Activated CD8-positive, alpha-beta memory T cell treated with anti-CD3 and anti-CD28 coated beads, Interleukin-2, amount 50 U/mL, for 48 hours (primary cell): ENCODE measurements around the gene GDF3.
"Not testable (repeated sequence)": the region's sequence is repeated elsewhere in the genome, so short reads cannot be mapped to it uniquely, and the experiment has no call there.

Experiments
- DNase-seq: peaks from one replicate; pipeline ENCODE4 v3.0.0-alpha.2; 2020

Gene GDF3

DNA sequence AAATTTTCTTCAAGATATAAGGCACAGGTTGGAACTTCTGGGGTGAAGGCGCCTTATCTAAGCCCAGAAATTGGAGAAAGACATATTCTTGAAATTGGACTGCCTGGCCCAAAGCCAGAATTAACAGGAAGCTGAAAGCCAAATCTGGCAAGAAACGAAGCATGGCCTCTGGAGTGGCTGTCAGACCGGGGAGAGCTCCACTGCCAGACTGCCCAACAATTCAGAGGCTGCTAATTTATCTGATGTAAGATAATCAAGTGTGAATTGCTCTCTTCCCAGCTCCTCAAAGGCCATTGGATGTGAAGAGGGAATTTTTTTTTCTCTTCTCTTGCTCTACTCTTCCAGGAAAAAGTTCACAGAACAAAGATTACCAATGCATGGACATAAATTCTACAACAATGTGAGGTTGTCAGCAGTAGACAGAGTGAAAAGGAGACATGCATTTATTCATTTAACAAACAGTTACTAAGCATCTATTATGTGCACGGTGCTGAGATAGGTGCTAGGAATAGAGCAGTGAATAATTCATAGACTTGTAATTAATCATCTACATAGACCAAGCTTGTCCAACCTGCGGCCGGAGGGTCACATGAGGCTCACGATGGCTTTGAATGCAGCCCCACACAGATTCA lies at the start of gene GDF3:
Gene GDF3 (minus strand): TSS at position 210 of the 632 bp plus-strand sequence. CDS start 47 bp downstream, at position 163.
- no peak for DNase-seq

DNA sequence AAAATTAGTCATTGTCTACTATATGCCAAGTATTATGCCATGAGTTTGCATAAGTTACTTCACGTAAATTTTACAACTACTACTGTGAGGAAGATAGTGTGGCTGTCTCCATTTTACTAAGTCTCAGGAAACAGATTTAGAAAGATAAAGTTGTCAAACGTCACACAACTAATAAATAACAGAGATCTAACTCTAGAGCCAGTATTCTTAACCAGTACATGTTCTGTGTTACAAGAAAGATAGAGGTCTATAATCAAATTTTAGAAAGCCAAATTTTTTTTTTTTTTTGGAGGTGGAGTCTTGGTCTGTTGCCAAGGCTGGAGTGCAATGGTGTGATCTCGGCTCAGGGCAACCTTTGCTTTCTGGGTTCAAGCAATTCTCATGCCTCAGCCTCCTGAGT lies 37.4 kb upstream of the GDF3 start:
- no peak for DNase-seq

DNA sequence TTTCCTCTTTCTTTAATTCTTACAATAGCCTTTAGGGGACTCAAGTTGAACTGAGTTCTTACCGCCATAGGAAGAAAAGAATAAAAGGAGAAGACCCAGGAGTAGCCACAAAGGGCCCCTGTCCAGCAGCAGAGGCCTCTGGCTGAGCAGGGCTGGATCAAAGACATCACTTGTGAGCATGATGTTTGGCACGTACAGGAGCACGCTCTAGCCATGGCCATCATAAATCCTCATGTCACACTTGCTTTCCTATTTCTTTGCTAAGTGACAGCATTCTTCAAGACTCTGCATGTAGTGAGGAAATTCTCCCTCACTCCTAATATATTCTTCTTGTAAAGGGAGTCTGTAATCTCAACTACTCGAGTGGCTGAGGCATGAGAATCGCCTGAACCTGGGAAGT lies 35.9 kb upstream of the GDF3 start:
- no peak for DNase-seq

DNA sequence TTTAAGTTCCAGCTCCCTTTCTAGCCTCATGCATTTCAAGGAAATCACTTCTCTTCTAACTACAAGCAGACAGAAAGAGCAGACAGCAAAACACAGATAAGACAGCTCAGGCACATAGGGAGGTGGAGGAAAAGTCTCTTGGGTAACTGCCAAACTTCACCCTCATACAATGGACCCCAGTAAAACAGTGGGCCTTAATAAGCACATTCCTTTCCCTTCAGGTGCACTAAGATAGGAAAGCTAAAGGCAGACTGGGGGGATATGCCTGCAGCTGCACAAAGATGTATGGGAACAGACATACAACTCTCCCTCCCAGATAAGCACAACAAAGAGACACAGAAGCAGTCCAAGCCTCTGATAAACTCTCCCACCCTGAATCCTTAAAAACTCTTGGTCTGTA lies 35.4 kb upstream of the GDF3 start:
- DNase-seq, result not testable (repeated sequence)

DNA sequence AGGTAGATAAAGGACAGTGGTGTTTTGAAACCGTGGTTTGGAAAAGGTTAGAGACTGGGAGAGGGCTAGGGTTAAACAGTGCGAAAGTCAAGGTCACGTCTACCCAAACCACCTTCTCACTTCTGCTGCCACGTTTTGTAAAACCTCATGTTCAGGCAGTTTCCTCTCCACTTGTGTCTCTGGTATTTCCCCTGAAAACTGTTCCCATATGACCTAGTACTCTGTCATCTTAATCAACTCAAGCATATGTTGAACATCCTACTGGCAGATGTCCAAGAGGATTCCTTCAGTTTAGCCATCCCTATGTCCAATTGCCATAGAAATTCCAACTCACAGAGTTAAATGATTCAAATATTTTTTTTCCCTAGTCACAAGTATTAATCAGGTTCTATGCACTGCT lies 34.2 kb upstream of the GDF3 start:
- DNase-seq, result no peak

DNA sequence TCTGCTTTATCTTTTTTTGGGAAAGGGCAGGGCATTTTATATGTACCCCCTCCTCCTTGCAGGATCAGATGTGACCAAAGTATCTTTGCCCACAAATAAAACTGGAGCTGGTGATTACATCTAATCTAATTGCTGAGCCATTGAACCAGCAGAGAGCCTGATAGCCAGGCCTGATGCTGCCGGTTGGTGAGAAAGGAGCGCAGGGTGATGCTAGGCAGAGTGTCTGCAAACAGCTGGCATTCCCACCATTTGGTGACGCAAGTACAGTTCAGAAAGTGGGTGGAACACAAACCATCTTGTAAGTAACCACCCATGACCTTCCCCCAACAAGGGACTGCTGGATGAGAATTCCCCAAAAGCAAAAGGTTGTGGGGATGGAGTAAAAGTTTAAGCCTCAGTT lies 28.4 kb upstream of the GDF3 start:
- DNase-seq, result no peak

DNA sequence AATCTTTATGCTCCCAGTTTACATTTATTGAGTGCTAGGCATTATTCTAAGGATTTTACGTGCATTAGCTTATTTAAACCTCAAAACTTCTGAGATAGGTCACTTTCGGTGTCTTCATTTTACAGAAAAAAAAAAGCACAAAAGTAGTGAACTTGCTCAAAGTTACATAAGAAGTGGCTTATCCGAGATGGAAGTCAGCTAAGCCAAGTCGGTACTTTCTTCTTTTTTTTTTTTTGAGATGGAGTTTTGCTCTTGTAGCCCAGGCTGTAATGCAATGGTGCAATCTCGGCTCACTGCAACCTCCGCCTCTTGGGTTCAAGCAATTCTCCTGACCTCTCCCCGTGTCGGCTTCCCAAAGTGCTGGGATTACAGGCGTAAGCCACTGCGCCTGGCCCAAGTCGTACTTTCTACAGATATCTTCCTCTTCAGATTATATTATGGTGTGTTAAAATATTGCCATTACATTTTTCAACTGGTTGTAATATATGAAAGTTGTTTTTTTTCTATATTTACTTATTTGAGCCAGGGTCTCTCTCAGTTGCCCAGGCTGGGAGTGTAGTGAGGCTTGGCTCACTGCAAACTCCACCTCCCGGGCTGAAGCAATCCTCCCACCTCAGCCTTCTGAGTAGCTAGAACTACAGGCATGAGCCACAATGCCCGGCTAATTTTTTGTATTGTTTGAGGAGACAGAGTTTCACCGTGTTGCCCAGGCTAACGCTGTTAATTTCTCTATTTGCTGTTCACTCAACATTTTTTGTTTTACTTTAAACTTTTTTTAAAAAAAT lies 24.6 kb upstream of the GDF3 start:
- DNase-seq, result no peak

DNA sequence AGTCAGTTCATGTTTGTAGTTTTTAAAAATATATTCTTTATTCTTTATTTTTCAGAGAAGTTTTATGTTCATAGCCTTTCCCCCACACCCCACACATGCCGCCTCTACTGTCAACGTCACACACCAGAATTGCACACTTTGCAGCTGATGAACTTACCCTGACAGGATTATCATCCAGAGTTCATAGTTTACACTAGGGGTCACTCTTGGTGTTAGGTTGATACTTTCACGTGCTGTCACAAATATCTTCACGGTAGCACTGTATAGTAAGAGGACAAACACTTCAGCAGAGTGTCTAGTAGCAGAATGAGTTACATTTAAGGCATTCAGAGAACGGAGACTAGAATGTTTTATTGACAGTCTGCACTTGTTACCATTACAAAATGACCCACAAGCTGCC lies 20.8 kb upstream of the GDF3 start:
- no peak for DNase-seq

DNA sequence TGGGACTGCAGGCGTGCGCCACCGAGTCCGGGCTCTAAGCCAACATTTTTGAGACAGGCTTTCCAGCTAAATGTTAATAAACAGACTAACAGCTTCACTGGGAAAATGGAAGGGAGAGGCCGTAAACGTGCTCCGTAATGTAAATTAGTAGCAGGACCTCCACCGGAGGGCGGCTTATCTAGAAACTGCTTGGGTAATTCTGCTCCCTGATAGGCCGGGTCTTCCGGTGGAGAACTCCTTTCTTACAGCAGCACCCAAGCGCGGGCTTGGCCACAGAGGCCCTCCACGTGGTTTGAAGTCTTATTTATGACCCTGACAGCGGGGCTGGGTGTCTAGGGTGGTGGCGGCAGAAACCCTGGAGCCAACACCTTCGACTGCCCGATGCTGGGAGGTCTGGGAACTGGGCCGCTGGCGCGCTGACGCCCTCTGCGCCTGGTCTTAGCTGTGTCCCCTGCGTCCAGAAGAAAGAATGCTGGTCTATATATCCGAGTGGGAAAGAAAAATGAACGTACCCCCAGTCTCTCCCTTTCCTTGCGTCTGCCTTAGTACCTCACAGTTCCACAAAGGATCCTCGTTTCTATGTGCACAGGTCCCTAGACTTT lies 17.4 kb upstream of the GDF3 start:
- DNase-seq, result no peak

DNA sequence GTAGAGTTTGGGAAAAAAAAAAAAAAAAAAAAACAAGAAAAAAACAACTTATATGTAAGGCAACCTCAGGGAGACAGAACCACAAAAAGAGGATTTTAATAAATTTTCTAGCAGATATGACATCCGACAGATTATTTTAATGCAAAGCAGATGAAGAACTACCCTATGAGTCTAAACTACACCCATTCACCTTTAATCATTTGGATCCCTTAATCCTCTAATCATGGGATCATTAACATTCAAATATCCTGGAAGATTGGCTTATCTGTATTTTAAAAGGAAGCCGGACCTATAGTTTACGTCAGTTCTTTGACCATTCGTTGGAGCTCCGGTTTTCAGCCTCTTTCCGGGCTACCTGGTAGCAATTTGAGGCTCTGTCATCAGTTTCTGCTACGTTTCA lies 15.6 kb upstream of the GDF3 start, which contains the start of gene DPPA3:
Gene DPPA3 (plus strand): TSS at position 301 of the 400 bp plus-strand sequence. CDS start 138 bp downstream, outside the sequence.
- DNase-seq, result no peak

DNA sequence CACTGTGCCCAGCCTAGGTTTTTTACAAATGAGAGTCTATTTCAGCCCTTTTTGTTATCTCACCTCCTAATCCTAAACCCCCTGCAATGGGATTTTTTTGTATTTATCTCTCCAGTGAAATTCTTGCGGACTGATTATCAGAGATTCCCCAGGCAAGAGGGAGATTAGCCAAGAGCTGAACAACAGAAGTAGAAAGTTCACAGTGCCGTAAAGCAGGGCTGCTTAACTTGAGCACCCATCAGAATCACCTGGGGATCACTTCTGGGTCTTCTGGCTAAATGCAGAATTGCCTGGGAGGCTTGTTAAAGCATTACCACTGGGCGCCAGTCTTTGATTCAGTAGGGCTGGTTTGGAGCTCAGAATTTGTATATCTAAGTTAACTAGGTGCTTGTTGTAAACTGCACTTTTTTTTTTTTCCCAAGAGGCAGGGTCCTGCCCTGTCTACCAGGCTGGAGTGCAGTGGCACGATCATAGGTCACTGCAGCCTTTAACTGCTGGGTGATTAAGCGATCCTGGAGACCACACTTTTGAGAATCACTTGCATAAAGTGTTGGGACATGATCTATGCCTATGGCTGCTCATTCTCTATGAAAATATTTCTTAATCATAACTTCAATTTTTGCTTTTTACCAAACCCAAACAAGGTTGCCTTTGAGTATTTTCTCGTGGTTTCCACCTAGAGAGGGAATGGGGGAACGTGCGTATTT lies 14.5 kb upstream of the GDF3 start:
- DNase-seq, result no peak

DNA sequence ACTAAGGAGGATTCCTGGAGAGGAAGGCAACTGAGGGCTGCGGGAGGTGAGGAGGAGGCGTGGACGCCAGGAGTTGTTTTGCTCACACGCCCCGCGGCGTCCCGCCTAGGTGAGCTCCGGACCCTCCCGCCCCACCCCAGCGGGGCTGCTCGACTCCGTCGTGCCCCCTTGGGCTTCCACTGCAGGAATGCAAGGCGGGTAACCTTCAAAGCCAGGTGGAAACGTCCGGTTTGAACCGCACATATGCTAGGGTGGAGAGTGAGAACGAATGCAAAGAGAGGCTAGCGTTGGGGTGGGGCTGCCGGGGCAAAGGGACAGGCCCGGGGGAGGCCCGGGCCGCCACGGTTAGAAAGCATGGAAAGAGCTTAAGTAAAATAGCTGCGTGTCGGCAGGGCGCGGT lies 10.3 kb upstream of the GDF3 start:
- DNase-seq, result no peak

DNA sequence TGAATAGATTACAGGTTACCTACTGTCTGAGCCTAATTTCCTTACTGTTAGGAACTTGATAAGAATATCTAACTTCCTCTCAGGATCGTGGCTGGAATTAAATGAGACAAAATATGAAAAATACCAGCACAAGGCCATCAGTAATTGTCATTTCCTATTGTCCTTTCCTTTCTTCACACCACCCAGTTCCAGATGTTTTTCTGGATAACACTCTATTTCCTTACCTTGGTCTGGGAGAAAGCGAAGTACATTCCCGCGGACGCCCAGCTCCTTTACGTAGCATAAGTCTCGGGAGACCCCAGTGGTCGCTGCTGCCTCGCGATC lies 376 bp downstream of the GDF3 start:
- DNase-seq, result no peak

DNA sequence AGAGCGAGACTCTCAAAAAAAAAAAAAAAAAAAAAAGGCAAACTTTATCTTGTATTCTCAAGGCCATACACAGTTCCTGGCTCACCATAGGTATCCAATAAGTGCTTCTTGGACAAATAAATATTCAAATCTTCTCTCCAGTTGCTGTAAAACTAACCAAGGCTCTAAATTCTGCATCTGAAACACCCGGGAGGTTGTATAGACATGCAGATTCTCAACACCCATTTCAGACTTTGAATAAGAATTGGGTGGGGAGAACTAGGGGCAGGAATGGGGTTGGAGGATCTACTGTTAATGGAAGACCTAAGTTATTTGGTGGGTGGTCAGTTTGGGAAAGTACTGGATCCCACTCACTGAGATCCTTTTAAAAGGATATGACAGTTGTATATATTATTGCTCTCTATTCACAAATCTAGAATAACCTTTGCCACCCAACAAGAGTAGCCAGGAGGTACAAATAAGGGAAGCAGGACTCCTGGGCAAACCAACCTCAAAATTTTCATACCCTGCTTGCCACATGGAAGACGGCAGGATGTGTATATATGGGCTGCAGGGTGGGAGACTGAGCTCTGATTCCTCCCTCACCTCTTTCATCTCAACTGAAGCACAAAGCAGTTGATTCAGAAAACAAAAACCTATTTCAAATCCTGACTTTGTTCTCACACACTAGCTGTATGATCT lies 879 bp downstream of the GDF3 start:
- no peak for DNase-seq

DNA sequence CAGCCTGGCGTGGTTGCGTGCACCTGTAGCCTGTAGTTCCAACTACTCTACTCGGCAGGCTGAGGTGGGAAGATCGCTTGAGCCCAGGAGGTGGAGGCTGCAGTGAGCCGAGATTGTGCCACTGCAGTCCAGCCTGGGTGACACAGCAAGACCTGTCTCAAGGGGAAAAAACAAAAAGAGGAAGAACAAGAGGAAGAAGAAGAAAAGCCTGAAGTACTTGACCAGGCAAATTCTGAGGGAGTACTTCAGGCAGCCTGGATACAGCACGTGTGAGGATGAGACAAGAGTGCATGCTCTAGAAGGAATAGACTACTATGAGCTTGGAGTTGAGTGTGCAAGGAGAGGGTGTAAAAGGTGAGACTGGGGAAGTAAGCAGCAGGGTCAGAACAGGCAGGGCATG lies 1.8 kb downstream of the GDF3 start:
- DNase-seq, result no peak

DNA sequence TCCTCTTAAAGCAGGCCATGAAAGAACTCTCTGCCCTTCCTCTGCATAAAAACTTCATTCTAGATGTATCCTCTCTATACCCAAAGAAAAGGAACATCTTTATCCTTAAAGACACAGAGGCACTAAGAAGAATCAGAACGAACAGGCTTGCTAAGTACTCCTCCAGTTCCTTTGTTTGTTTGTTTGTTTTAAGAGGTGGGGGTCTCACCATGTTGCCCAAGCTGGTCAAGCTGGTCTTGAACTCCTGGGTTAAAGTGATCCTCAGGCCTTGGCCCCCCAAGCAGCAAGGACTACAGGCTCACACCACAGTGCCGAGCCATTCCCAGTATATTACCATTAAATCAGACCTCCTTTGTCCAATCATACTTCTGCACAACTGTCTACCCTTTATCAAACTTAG lies 14.0 kb downstream of the GDF3 start:
- DNase-seq, result no peak

DNA sequence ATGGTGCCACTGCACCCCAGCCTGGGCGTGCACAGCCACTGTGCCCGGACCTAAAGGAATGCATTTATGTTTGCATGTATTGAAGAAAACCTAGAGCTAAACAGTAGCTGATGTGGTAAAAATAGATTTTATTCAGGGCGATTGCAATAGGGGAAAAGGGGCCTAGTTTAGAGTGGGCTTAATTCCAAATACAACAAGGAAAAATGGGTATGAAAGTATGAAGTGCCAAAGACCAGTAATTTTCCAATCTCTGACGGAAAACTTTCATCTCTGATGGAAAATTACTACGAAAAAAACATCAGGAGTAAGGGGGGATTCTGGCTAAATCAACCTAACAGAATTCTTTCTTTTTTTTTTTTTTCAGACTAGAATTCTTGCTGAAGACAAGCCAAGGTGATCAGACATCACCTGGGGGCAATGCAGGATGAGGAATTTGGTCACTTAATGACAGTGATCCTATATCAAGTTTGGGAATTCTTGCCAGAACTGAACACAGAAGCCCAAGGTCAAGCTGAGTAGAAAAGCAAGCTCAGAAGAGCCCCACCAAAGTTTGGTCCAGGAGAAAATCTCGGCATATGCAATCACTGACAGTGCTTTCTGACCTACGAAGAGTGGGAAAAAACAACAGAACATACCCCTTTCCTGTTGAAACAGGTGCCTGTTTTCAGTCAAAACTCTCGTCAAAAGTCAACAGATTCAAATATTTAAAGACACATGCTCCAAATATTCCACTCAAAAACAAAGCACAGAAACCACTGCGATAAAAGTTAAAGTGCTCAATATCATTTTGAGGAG lies 16.1 kb downstream of the GDF3 start:
- DNase-seq, result no peak

DNA sequence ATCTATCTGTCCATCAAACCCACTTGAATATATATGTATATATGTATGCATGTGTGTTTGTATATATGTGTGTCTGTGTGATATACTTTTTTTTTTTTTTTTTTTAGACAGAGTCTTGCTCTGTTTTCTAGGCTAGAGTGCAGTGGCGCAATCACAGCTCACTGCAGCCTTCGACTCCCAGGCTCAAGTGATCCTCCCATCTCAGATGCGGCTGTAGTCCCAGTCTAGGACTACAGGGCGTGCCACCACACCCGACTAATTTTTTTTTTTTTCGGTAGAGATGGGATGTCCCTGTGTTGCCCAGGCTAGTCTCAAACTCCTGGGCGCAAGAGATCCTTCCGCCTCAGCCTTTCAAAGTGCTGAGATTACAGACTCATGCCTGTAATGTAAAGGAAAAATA lies 16.8 kb downstream of the GDF3 start:
- no peak for DNase-seq

DNA sequence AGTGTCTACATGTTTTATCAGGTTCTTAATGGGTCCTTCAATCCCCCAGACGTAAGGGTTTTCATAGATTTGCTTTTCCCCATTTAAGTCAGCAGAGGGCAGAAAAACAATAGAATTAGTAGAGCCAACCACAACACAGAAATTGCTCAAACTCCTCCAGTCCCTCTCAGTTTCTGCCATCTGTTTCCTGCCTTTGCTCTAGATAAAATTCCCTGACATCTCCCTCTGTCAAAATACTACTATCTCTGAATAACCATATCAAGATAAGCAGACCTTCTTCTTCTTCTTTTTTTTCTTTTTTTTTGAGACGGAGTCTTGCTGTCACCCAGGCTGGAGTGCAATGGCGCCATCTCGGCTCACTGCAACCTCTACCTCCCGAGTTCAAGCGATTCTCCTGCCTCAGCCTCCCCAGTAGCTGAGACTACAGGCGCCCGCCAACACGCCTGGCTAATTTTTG lies 18.1 kb downstream of the GDF3 start:
- DNase-seq, result not testable (repeated sequence)

DNA sequence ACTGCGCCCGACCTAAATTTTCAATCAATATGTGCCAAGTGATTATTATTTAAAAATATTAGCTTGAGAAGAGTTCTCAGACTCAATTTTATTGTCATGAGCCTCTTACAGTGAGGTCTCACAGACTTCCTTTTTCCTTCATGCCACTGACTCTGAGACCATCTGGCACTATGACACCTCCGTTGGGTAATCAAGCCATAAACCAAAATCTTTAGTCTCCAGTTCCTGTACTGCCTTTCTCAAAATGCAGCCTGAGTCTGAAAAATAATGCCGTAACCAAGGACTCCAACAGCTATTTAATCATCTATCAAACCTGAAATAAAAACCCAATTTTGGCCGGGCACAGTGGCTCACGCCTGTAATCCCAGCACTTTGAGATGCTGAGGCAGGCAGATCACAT lies 20.1 kb downstream of the GDF3 start:
- DNase-seq, result not testable (repeated sequence)

DNA sequence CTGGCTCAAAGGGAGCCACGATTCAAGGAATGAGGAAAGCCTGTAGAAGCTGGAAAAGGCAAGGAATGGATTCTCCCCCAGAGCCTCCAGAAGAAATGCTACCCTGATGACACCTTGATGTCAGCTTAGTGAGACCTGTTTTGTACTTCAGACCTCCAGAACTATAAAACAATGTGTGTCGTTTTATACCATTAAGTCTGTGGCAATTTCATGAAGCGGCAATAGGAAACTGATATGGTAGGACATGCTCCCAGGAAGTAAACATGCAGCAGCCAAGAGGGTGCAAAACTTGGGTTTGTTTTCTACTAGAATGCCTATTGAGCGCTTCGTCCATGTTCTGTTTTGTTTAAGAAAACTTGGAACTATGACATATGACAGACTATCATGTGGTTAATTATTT lies 27.4 kb downstream of the GDF3 start:
- no peak for DNase-seq

DNA sequence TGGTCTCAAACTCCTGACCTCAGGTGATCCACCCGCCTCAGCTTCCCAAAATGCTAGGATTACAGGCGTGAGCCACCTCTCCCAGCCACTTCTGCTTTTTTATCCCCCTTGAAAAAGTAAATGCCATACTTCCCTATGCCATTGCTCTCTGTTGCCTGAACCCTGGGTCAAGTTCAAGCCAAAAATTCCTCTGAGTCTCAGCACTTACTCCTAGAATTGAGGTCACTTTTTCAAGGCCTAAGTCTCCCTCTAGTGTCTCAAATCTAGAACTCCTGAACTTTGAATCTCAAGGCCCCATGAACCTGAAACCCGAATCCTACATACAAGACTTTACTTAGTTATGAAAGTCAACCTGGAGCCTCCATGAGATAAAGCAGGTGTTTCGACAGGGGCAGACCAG lies 28.4 kb downstream of the GDF3 start:
- no peak for DNase-seq
